ENCODE results near the gene ATOX1.

Gene ATOX1

DNA sequence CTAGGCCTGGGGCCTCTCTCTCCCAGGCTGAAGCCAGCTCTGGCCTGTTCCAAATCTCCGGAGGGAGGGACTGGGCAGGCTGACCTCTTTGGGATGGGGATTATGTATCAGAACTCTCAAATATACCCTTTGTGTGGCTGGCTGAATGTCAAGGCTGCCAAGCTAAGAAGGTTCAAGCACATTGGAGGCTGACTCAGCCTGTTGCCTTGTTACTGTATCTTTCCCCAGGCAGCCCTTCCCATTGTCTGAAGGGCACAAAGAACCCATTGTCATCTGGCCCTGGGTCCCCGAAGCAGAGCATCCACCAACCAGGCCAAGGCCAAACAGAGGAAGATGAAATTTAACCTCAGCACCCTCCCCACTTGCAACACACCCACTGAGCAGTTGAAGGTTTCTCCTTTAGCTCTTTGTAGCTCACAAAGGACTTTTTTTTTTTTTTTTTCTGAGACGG is 64.4 kb downstream of the ATOX1 start:
- H3K27ac Mint-ChIP-seq = peak overlapping the region; percentile 67 to 97 (median 84)
- peaks cover 62% of the 10 kb centered on the region for H3K4me1 Mint-ChIP-seq

More for the DNA sequence above, 64.4 kb downstream of the ATOX1 start:
- no peak overlapping the region for H3K4me3 Mint-ChIP-seq
- H3K36me3 Mint-ChIP-seq (ENCODE audit: low read depth) = no peaks in the 10 kb centered on the region
- no peaks in the 10 kb centered on the region for H3K27me3 Mint-ChIP-seq (ENCODE audit: low read depth)
- TF ChIP-seq CTCF (IDR thresholded peaks at IDR 0.05; ENCODE audit: unreplicated experiment in 3 of 3) = no peak
- H3K9me3 Mint-ChIP-seq = no peaks in the 10 kb centered on the region

All from nephron (organoid).